NCI-H526 treated with DMSO at 0.1 percent for 48 hours (cell line): ENCODE measurements around the gene CASP1.
"Not testable (repeated sequence)": the region's sequence is repeated elsewhere in the genome, so short reads cannot be mapped to it uniquely, and the experiment has no call there.

Source experiments
- DNase-seq: peaks from one replicate; lab custom pipeline; 2025; lab: John Stamatoyannopoulos, UW

Gene CASP1

GRCh38 chr11:105045676-105046296 is 10.8 kb upstream of the CASP1 start:
- no peak for DNase-seq

- not testable (repeated sequence) for DNase-seq
Measured at GRCh38 chr11:105044557-105045524, 9.9 kb upstream of the CASP1 start, which contains the start of gene CARD16. Gene CARD16 (minus strand): TSS chr11:105045335. CDS start chr11:105045297, 38 bp downstream.

- DNase-seq, result no peak
Measured at GRCh38 chr11:105042178-105042577, 7.2 kb upstream of the CASP1 start.

- DNase-seq, result no peak
Measured at GRCh38 chr11:105040703-105041102, 5.8 kb upstream of the CASP1 start.

- not testable (repeated sequence) for DNase-seq
Measured at GRCh38 chr11:105034388-105034787, 556 bp downstream of the CASP1 start.

GRCh38 chr11:105033781-105034180 is 1.2 kb downstream of the CASP1 start:
- no peak for DNase-seq

GRCh38 chr11:105033343-105033742 is 1.6 kb downstream of the CASP1 start:
- DNase-seq, result no peak

- DNase-seq, result no peak
Measured at GRCh38 chr11:105032495-105032894, 2.4 kb downstream of the CASP1 start.

- no peak for DNase-seq
Measured at GRCh38 chr11:105027678-105028077, 7.3 kb downstream of the CASP1 start.

GRCh38 chr11:105024394-105024793 is 10.6 kb downstream of the CASP1 start:
- DNase-seq, result no peak

GRCh38 chr11:105023003-105023402 is 11.9 kb downstream of the CASP1 start, which contains the start of gene CASP5:
Gene CASP5 (minus strand): TSS chr11:105023168. CDS start chr11:105023136, 32 bp downstream.
- peak; percentile 16 for DNase-seq

GRCh38 chr11:105022527-105022926 is 12.4 kb downstream of the CASP1 start:
- DNase-seq, result no peak

GRCh38 chr11:105007463-105007862 is 27.5 kb downstream of the CASP1 start:
- DNase-seq, result no peak

- DNase-seq, result no peak
Measured at GRCh38 chr11:105005451-105005845, 29.5 kb downstream of the CASP1 start.

GRCh38 chr11:105004021-105004420 is 30.9 kb downstream of the CASP1 start:
- DNase-seq, result no peak

GRCh38 chr11:105003151-105003550 is 31.8 kb downstream of the CASP1 start:
- no peak for DNase-seq

GRCh38 chr11:105000797-105001196 is 34.1 kb downstream of the CASP1 start:
- no peak for DNase-seq

- no peak for DNase-seq
Measured at GRCh38 chr11:105000167-105000566, 34.8 kb downstream of the CASP1 start.

GRCh38 chr11:104999721-105000120 is 35.2 kb downstream of the CASP1 start:
- DNase-seq, result no peak

- DNase-seq, result no peak
Measured at GRCh38 chr11:104997288-104997687, 37.7 kb downstream of the CASP1 start.

GRCh38 chr11:104995001-104995408 is 39.9 kb downstream of the CASP1 start:
- no peak for DNase-seq

- DNase-seq, result no peak
Measured at GRCh38 chr11:104992781-104993180, 42.2 kb downstream of the CASP1 start.

- no peak for DNase-seq
Measured at GRCh38 chr11:104991994-104992393, 43.0 kb downstream of the CASP1 start.
